NCI-H748 (cell line): Measurements from ENCODE around the gene FSTL4.

ENCODE experiments used
- DNase-seq: peaks from one replicate; lab custom pipeline; 2025; ENCODE audit not compliant: unreplicated experiment; lab: John Stamatoyannopoulos, UW

FSTL4 gene

GRCh38 chr5:133353741-133354140 lies 258.6 kb downstream of the FSTL4 start:
- DNase-seq = no peak

GRCh38 chr5:133348406-133348805 lies 263.9 kb downstream of the FSTL4 start:
- no peak for DNase-seq

GRCh38 chr5:133347039-133347438 lies 265.3 kb downstream of the FSTL4 start:
- peak; percentile 70 for DNase-seq

GRCh38 chr5:133344266-133344665 lies 268.1 kb downstream of the FSTL4 start:
- no peak for DNase-seq

GRCh38 chr5:133343196-133343595 lies 269.1 kb downstream of the FSTL4 start:
- no peak for DNase-seq

GRCh38 chr5:133341915-133342710 lies 270.2 kb downstream of the FSTL4 start:
- DNase-seq = no peak

GRCh38 chr5:133341296-133341695 lies 271.0 kb downstream of the FSTL4 start:
- no peak for DNase-seq

- no peak for DNase-seq
Measured at GRCh38 chr5:133340822-133341221, 271.5 kb downstream of the FSTL4 start.

- no peak for DNase-seq
Measured at GRCh38 chr5:133340002-133340755, 272.2 kb downstream of the FSTL4 start.

GRCh38 chr5:133338504-133339355 lies 273.6 kb downstream of the FSTL4 start:
- DNase-seq = no peak

GRCh38 chr5:133337795-133338445 lies 274.4 kb downstream of the FSTL4 start:
- no peak for DNase-seq

- no peak for DNase-seq
Measured at GRCh38 chr5:133336969-133337410, 275.4 kb downstream of the FSTL4 start.

- DNase-seq = peak; percentile 8
Measured at GRCh38 chr5:133336121-133336968, 276.0 kb downstream of the FSTL4 start.

- no peak for DNase-seq
Measured at GRCh38 chr5:133334796-133335639, 277.3 kb downstream of the FSTL4 start.

GRCh38 chr5:133333326-133334150 lies 278.8 kb downstream of the FSTL4 start:
- DNase-seq = no peak

- no peak for DNase-seq
Measured at GRCh38 chr5:133332439-133333024, 279.8 kb downstream of the FSTL4 start.

GRCh38 chr5:133331941-133332340 lies 280.4 kb downstream of the FSTL4 start:
- DNase-seq = no peak

GRCh38 chr5:133330956-133331355 lies 281.4 kb downstream of the FSTL4 start:
- DNase-seq = no peak
